T-helper 2 cell (primary cell): ENCODE measurements around the gene TCIRG1.
A peak's percentile ranks its signal among the peaks of the same experiment; 100 is the strongest.

ENCODE experiments used
- DNase-seq, 5 experiments: peaks; one replicate each; pipeline versions ENCODE4 v3.0.0 to v3.0.0-alpha.2; 2012 to 2022

Gene TCIRG1

DNA sequence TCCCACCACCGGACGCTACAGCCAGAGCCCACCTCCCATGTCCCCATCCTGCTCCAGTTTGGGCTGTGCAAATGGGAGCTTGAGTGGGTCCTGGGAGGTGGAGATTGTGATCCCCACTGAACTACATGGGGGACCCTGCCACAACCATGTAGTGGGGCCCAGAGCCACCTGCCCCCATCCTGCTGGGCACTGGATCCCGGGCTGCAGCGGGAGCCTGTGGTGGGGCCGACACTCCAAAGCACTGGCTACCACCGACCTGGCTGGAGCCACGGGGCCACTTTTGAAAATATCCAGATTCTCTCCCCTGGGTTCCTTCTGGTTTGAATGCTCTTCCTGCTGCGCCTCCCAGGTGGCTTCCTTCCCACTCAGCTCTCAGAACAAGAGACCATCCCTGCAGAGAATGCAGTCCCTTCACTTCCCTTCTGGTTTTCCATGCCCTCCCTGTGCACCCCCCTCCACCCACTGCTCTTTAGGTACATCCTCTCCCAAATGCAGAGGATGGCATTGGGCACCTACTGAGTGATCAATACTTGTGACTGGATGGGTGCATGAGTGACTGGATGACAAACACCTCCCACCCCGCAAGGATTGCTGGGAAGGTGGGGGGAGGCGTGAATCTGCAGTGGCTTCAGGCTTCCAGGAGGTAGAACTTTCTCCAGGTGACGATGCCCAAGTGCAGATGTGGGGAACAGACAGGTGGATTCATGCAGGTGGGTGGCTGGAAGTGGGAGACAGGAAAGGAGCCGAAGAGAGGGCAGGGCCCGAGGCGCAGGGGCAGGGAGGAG is 34.1 kb upstream of the TCIRG1 start:
- DNase-seq: no peak

GRCh38 chr11:68006606-68007166 is 32.1 kb upstream of the TCIRG1 start:
- DNase-seq: no peak

DNA sequence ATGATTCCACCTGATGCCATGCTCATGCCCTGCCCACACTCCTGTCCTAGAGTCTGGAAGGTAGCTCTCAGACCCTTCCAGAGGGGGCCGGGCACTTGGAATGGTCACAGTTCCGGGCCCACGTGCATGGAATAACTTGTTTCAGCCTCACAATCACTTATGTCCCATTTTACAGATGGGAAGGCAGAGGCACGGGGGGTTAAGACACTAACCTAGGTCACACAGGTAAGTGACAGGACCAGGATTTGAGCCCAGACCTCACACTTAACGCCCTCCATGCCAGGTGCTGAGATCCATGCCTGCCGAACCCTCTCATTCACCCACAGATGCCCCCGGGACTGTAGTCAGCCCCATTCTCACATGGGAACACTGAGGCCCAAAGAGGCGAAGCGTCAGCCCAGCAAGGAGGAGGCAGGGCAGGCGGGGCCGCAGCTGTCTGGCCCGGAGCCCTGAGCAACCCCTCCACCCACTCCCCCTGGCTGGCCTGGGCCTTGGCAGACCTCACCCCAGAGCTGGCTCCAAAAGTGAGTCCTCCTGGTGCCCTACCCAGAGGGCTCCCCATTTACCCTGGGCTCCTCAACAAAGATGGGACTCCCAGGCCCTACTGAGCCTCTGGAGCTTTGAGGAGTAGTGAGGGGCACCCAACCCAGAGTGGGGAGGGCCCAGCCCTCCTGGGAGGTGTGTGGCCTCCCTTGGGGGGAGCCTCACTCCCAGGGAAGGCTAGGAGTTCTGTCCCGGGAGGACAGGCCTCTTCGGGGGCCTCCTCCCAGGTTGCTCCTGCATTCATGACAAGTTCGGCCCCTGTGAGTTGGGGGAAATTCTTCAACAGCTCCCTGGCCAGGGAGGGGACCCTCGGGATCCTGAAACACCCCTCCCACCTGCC is 31.1 kb upstream of the TCIRG1 start:
- no peak for DNase-seq

DNA sequence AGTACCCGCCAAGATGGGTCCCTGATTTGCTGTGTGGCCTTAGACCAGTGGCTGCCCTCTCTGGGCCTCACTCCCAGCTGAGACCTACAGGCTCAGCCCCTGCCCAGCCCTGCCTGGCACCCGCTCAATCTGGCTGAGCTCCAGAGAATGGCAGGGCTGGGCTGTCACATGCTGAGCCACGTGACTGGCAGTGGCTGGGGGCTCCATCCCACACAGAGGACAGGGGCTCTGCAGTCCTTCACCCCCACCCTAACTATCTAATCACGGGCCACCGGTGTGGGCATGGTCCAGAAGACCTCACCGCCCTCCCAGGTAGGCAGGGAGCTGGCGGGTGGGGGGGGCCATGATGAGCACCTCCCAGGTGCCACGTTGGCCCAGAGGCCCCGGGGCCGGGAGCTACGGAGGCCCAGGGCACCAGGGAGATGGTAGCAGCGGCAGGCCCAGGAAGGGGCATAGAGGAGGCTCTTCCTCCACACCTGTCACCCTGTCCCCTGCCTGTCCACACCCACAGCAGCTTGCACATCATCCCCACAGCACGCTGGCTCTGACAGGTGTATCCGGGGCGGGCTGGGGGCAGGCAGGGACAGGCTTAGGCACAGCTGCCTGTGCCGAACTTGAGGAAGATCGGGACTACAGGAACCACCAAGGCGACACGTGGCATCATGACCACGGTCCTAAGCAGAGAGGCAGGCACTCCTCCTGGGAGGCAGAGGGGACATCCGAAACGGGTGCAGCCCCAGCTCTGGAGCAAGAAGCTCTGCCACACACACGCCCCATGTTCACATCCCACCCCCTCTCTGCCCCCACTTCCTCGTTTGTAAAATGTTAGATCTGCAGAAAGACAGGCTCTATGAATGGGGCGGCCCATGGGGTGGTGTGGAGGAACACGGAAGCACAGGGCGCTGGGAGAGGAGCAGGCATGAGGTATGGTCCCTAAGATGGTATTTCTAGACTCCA is 30.2 kb upstream of the TCIRG1 start:
- DNase-seq: no peak

DNA sequence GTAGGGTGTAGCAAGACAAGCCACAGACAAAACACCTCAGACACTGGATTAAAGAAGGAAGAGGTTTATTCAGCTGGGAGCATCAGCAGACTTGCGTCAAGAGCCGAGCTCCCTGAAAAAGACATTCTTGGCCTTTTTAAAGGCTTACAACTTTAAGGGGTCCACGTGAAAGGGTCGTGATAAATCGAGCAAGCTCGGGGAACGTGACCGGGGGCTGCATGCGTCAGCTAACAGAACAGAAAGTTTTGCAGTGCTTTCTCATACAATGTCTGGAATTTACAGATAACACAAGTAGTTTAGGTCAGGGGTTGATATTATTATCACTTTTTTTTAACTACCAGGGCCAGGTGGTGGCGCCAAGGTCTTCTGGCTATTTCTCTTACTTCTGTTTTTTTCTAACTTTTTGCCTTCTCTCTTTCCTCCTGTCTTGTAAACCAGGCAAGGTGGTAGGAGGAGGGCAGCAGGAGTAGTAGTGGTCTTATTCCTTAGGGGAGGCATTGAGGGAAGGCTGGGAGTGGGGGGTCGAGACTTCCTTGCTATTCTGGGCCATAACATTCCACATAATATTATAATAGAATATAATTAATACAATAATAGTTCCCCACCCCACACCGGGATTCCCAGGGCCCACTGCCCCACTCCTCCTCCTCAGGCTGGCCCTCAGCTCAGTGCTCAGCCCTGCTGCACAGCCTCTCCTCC is 29.3 kb upstream of the TCIRG1 start:
- DNase-seq: peak in 1 of 5 experiments; percentile 26

GRCh38 chr11:68010090-68011041 is 28.5 kb upstream of the TCIRG1 start, which contains the start of gene ALDH3B1:
Gene ALDH3B1, plus strand, starts transcription at chr11:68010327. Its CDS starts 4,971 bp downstream, at chr11:68015298.
- no peak for DNase-seq

GRCh38 chr11:68011051-68011943 is 27.5 kb upstream of the TCIRG1 start:
- DNase-seq: no peak

- no peak for DNase-seq
Observed at GRCh38 chr11:68012044-68012842, 26.6 kb upstream of the TCIRG1 start.

DNA sequence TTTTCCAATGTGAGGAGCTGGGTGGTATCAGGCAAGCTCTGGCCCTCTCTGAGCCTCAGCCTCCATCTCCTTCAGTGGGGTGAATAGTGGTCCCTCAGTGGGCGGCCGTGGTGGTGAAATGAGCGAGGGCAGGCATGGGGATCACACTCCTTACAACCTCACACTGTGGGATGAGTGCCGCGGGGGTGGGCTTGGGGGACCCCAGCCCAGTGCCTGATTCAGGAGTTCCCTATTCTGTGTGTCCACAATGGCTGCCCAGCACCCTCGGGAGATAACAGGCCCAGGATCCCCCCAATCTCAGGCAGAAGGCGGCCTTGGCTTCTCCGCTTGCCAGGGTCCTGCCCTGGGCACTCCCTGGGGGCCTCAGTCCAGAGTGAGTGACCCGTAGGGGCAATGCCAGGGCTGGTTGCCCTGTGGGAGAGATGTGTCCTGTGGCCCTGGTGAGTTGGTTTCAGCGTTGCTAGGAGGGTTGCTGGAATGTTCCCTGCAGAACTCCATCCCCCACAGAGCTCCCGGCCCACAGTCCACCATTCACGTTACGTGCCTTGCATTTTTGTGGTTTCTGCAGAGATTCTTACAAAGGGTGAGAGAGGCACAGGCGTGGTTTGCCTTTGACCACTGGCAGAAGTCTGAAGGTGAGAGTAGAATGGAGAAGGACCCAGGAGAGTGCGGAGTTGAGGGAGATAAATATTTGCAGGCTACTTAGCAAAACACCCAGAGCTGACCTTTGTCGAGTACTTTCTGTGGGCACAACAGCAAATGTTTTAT is 25.8 kb upstream of the TCIRG1 start:
- no peak for DNase-seq

GRCh38 chr11:68013611-68014156 is 25.1 kb upstream of the TCIRG1 start:
- DNase-seq: no peak

GRCh38 chr11:68014157-68014946 is 24.5 kb upstream of the TCIRG1 start:
- no peak for DNase-seq

GRCh38 chr11:68014947-68015447 is 23.8 kb upstream of the TCIRG1 start:
- DNase-seq: no peak

DNA sequence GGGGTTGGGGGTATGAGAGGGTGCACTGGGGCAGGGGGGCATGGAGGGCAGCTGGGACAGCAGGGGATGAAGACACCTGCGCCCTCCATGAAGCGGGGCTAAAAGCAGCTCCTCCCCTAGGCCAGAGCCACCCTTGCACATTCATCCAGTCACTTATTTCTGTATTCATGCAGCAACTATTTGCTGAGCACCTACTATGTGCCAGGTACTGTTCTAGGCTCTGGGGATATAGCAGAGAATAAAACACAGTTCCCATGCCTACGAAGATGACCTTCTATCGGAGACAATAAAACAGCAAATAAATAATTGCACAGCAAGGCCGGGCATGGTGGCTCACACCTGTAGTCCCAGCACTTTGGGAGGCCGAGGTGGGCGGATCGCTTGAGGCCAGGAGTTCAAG is 23.4 kb upstream of the TCIRG1 start:
- DNase-seq: no peak

GRCh38 chr11:68016161-68016903 is 22.5 kb upstream of the TCIRG1 start:
- no peak for DNase-seq
